NCI-H345 (cell line): ENCODE results near the gene MLPH.
A peak's percentile ranks its signal among the peaks of the same experiment; 100 is the strongest.

Experiments
- DNase-seq: peaks from one replicate; lab custom pipeline; 2025; lab: John Stamatoyannopoulos, UW

The MLPH gene

DNA sequence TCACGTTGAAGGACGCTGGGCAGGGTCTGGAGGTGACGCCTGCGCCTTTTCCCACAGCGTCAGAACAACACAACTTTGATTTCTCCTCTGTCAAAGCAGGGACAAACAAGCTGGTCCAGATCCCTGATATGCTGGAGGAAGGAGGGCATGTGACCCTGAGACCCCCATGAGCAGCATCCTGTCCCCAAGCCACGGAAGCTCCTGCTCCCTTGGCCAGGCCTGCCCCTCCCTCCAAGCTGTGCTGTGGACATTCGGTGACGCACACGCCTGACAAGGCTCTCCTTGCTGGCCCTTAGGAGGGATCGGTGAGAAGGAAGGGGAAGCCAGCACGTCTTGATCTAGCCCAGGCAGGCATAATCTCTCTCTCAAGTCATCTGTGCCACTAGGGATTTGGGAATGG is 11.3 kb downstream of the MLPH start:
- no peak for DNase-seq

DNA sequence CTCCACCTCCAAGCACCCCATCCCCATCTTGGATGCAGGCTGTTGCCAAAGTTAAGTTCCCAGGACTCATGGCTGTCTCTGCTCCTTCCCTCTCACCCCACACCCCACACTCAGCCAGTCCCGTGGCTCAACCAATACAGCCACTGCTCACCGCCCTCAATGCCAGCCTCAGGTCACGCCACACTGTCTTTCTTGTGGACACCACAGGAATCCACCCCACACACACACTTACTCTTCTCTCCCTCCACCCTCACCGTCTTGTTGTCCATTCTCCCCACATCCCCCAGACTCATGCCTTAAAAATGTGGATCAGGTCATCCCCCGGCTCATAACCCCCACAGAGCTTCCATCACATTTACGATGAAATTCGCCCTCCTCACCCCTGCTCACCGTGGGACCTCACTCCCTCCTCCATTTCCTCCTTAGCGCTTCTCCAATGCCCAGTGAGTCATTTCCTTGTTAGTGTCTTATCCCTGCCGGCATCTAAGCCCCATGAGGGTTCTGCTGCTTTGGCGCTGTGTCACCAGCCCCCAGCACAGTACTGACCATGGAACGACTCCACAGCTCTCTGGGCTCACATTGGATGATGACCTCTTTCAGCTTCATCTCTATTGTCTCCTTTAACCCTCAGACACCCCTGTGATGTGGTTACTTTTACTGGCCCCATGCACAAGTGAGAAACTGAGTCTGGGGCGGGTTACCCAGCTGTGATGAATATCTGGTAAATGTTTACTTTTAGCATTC is 13.8 kb downstream of the MLPH start:
- no peak for DNase-seq

DNA sequence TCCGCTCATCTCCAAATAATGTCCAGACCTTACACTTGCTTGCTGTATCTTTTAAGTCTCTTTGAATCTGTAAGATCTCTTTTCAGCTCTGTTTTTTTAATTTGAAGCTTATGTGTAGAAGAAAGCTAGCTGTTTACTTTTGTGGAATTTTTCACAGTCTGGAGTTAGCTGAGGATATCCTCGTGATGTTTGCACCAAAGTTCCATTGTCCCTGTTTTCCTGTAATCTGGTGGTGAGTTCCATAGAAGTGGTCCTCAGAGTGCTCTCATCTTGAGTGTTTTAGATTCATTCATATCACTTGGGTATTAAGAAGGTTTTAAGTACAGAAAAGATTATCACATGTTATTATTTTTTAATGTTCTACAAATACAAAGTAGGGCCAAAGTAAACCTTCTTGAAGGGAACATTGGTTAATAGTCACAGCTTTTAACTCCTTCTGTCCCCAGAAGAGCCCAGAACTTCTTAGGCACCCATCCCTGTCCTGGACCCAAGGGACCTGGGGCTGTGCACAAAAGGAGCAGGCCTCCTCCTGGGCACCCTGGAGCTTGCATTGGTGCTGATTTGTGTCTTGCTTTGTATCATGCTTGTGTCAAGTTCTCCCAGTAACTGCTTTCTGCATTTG is 15.0 kb downstream of the MLPH start:
- DNase-seq, result no peak

DNA sequence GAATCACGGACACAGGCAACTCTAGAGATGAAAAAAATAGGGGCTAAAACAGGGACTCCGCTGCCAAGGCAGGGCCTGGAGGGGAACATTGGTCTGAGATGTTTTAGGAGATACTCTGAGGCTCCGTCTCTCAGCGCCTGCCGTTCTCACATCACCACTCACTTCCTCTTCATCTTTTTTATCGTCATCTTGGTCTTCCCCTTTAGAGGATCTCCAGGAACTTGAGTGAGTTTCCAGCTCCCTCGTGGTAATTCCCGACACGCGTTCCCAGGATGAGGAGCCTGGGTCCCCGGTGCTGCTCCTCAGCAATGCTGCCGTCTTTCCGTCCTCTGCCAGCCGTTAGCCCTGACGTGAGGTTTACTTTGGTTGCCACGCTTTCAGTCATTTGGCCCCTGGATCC is 16.1 kb downstream of the MLPH start:
- DNase-seq, result no peak

DNA sequence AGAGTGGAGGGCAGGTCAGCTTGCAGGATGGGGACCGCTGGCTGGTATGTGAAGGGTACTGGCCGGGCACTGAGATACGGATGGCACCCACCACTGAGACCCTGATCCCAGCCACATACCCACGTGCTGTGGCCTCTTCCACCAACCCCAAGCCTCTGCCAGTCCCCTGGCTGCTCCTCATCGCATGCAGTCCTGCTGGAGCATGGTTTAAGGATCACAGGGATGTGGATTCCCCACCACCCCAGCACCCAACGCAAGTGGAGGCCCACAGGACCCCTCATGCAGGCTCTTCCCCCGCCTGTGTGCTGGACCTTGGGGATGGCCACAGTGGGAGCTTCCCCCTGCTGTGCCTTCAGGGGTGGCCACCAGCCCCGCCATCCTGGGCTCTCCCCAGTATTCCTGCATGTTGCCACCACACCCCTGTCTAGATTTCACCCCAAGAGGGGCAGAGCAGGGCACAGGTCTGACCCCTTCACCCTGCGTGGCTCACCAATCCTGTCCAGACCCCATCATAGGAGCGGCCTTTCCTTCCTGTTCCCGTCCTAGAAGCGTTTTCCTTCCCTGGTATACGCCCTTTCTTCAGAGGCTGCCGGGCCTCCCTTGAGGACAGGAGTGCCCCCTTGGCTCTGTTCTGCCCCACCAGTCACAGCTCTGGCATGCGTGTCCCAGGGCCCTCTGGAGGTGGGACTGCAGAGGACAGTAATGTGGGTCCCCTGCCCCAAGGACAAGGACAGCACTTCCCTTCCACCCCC is 18.3 kb downstream of the MLPH start:
- DNase-seq, result no peak

DNA sequence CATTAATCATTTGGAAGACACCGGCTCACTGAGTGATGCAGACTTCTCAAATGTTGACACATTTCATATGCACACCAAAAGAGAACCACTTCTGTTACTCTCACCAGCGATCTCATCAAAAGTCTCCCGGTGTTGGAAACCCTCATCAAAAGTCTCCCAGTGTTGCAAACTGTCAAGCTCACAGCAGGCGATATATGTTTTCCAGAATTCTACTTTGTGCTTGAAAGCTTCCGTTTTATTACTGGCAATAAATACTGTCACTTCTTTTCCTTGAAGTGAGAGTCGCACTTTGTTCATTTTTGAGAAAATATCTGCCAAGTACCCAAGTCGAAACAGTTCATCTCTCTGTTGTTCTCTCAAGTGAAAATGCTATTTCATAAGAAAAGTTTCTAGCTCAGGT is 20.5 kb downstream of the MLPH start:
- DNase-seq, result peak; percentile 30

DNA sequence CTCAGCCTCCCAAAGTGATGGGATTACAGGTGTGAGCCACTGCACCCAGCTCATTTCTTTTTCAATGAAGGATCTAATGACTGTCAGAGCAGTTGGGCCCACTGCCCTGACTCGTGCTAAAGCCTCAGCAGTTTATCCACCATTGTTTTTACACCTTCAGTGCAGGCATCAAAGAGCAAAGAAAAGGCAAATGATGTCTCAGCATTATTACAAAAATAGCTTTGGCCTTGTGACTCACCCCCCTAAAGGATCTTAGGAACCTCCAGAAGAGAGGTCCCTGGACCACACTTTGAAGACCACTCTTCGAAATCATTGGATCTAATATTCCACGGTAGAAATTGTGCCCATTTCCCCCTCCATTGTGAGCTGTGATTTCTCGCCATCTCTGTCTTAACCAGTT is 21.3 kb downstream of the MLPH start:
- DNase-seq, result no peak

DNA sequence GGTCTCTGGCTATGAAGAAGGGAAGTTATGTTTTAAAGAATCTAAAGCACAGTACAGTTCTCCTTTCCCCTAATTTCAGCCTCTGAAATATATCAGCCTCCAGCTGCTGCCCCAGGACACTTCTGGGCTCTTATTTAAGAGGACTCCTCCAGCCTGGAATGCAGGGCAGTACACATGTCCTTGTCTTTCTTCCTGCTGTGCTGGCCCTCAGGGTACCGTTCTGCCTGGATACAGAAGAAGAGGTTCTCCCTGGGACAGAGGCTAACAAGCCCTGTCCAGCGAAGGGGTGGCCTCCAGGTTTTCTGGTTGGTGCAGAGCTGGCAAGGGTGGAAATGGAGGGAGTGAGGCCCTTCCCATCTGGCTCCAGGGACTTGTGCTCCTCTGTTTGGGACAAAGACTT is 22.1 kb downstream of the MLPH start:
- no peak for DNase-seq

DNA sequence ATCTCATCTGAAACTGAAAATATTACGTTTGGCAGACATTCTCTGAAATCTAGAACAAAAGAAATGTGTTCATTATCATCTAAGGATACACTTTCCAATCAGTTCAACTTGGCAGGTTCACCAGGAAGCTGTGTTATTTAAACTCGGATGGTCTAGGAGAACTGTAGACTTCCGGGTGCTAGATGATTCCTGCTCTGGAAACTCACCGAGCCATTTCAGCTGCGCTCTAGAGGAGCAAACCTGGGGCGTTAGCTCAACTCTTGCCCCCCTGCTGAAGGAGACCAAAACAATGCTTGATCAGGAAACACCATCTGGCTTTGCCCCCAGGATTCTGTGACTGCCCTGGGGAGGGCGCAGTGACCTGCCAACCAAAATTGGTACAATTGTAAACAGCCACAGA is 22.9 kb downstream of the MLPH start:
- DNase-seq, result no peak

DNA sequence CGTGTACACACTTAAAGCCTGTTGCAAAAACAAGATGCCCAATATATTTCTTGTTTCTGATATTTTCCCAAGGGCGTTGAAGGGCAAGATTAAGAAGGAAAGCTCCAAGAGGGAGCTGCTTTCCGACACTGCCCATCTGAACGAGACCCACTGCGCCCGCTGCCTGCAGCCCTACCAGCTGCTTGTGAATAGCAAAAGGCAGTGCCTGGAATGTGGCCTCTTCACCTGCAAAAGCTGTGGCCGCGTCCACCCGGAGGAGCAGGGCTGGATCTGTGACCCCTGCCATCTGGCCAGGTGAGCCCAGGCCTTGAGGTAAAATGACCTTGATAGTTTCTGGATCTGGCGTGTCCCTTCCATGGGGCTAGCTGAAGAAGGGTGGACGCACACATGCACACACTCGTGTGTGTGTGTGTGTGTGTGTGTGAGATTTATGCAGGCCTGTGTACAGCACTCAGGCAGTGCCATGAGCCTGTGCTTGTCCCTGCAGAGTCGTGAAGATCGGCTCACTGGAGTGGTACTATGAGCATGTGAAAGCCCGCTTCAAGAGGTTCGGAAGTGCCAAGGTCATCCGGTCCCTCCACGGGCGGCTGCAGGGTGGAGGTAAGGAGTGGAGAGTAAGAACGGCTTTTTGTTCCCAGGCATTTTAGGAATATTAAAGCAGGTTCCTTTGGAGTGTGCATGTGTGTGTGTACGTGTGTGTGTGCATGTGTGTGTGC is 23.6 kb downstream of the MLPH start:
- DNase-seq, result no peak

DNA sequence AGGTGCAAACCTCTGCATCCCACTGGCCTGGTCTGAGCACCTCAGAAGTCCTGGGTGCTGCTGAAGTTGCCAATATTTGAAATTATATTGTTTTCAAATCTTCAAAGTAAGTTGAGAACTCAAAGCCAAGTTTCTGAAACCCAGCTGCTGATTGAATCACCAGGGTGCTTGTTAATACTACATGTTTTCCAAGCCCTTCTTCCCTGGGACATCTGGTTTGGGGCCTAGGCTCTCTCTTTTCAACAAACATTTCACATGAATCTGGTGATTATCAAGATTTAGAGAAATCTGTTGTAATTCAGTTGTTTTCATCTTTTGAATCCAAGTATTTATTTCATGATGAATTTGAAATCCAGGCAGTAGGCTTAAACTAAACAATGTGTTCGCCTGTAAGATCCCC is 24.4 kb downstream of the MLPH start:
- DNase-seq, result no peak

DNA sequence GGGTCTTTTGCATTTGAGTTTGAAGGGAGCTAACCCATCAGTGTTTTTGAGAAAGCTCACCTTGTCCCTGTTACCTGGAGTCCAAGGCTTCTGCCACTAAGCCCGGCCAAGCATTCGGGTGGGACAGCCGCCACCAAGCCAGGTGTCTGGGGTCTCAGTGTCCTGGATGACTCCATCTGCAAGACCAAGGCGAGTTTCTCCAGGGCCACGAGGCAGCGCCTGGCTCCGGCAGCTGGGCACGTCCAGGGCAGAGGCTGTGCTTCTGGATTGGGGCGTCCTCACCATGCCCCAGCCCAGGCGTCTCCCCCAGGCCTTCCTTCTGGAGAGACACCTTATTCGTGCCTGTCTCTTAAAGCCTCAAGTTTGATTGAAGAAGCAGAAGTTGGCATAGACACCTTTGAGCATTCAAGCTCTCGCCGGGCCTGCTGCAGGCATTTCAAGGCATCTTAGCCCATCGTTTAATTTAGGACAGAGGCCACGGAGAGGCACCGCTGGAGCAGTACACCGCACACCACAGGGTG is 24.9 kb downstream of the MLPH start:
- DNase-seq, result no peak

DNA sequence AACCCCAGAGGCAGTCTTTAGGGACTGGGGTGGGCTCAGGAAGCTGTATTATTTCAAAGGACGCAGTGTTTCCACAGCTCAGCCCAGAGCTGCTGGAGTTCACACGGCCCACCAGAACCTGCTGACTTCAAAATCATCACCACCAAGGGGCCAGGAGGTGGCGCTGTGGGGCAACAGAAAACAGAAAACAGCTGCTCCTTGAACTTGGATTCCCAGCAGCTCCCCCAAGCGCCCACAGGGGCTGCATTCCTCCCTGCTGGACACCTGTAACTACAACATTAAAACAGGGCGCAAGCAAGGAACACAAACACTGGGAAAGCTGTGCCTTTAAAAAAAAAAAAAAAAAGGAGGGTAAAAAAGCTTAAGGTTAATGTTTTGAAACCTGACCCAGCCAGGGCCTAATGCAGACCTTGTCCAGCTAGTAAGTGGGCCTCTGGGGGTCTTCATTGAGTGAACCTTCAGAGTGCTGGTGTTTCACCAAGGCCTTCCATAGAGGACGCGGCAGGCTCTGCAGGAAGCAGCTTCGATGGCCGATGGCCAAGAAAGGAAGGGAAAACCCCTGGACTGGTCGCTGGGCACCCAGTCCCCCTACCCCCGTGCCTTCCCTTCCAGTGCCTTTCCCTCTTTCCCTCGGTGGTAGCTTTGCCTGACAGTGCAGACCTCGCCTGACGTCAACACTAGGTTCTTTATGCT is 25.9 kb downstream of the MLPH start:
- DNase-seq, result peak; percentile 83

DNA sequence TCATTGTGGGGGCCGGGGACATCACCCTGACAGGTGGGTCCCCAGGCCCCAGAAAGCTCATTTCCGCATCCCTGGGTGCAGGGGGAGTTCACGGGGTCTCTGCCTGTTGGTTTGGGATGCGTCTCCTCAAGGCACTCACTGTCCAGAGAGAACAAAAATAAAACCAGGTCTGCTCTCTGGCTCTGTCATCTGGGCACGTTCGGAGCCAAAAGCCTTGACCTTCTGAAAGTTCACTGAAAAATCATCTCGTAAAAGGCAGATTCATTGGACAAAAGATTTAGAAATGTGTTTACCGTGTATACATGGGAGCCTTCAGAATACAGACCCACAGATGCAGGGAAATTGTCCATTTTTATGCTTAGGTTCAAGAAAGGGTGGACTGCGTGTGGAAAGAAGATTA is 26.6 kb downstream of the MLPH start:
- DNase-seq, result no peak

DNA sequence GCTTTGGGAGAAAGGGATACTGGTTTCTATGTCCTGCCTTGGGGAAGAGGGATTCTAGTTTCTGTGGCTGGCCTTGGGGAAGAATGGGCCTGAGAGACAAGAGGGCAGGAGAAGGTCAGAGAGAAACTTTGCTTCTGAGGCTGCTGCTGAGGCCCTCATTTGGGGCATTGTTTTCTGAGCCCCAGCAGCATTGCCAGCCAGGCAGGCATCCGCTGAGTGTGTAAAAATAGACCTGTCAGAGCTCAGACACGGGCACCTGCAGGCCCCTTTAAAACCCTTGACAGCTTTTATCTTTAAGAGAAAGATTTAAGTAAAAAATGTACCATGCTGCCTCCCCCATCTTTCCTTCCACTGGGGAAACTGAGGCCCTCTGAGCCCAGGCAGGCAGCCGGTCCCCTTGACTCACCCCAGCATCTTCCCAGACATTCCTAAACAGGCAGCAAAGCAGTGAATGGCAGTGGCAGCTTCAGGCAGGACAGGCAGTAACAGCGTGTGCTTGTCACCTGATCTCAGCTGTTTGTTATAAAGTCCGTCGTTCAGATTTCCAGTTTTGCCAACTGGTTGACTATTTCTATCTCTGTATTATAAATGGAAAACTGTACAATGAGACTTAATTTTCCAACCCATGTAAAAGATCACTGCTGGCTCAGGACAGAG is 27.6 kb downstream of the MLPH start:
- DNase-seq, result no peak

DNA sequence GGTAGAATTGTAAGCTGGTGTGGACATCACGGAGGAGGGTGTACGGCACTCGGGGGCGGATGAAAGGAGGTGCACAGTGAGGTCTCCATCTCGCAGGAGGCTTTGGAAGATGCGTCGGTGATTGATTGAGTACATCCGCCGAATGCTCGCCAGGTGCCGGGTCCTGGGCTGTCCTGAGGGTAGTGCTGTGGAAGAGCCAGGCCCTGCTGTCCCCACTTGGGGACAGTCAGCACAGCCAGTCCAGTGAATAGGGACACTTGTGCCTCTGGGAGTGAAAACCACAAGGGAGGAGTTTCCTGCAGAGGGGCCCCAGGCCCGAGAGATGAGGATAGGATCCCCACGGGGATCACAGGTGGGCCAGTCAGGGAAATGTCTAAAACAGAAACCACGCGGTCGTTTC is 28.1 kb downstream of the MLPH start:
- DNase-seq, result no peak

DNA sequence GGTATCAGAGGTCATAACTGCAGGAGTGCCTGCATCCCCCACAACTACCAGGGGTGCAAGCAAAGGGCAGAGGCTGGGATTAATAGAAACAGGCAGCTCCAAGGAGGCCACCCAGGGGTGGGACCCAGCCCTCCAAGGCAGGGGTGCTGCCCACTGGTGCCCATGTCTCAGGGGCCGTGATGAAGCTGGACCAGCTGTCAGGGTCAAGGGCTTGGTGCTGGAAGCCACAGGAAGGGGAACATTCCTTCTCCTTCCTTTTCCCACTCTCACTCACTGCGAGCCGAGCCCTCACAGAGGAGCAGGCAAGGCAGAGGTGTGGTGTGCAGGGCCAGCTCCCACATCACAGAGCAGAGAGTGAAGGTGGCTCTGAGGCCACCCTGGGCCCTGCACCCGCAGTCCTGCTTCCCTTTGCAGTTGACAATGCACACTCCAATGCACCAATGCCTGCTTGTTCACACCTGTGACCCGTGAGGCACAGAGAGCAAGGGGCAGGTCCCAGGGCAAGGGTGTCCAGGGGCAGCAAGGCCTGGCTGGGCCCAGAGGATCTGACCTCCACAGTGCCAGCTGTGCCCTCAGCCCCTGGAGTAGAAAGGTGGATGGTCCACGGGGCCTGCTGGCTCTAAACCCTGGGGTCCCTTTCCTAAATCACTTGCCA is 28.7 kb downstream of the MLPH start:
- no peak for DNase-seq

DNA sequence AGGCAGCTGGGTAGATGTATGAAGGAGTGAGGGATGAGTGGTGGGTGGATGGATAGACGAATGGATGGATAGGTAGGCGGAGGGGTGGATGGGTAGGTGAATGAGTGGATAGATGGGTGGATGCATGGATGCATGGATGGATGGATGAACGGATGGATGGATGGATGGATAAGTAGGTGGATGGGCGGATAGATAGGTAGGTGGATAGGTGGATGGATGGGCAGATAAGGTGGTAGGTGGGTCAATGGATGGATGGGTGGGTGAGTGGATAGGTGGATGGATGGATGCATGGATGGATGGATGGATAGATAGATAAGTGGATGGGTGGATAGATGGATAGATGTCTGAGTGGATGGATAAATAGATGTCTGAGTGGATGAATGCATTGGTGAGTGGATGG is 30.1 kb downstream of the MLPH start:
- DNase-seq, result no peak

DNA sequence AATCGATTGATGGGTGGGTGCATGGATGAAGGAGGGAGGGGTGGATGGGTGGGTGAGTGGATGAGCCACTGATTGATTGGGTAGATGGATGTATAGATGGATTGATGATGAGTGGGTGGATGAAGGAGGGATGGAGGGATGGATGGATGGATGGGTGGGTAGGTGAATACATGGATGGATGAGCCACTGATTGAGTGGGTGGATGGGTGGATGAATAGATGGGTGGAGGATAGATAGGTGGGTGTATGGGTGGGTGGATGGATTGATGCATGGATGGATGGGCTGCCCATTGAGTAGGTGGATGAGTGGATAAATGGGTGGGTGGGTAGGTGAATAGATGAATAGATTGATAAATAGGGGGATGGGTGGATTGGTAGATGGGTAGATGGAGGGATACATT is 30.9 kb downstream of the MLPH start:
- no peak for DNase-seq

DNA sequence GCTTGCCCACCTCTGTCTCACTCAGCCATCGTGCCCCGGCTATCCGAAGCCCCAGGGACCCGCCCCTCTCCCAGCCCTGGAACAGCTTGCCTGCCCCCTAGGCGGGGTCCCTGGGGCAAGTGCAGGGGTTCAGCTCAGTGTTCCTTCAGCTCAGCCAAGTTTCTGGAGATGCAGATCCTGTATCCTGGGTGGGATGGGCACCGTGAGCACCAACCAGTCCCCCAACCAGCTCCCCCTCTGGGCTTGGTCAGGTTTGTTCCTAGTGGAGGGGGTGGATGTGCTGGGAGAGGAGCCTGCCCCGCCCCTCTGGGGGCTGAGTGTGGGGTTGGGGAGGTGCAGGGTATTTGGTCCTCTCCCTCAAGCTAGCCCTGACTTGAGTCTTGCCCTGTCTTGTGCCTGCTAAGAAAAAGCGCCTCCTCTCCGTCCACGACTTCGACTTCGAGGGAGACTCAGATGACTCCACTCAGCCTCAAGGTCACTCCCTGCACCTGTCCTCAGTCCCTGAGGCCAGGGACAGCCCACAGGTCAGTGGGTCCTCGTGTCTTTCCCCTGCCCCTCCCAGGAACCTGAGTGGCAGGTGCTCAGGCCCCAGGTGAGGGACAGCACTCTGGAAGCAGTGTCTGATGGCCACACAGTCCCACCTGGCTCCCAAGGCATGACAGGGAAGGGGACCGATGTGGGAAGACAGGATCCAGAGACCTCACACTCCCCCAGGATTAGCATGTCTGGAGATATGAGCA is 32.6 kb downstream of the MLPH start:
- DNase-seq, result no peak
